Transverse colon (tissue), 4 donors: ENCODE measurements around the gene SCAMP4. TPM values are rescaled to one million over a fixed set of nuclear protein-coding genes. Genes with fewer than 3 reads are reported as not detected.
A peak's percentile ranks its signal among the peaks of the same experiment; 100 is the strongest.

Source experiments
- DNase-seq: peaks from one replicate; pipeline ENCODE4 v3.0.0-alpha.2; 2019
- H3K27ac ChIP-seq, 4 donors: fragments of 200-600 bp; sonication (generic); 2 replicates each; pipeline ENCODE4 v1.5.1; 2016 to 2018; ENCODE audit warnings: inconsistent platforms in 4 of 4
- H3K27me3 ChIP-seq: fragments of 200-600 bp; sonication (generic); 2 replicates; pipeline ENCODE4 v1.5.1; 2017; ENCODE audit warnings: inconsistent platforms
- H3K36me3 ChIP-seq, 4 donors: fragments of 200-600 bp; sonication (generic); 2 replicates each; pipeline ENCODE4 v1.5.1; 2017 to 2019; ENCODE audit warnings: inconsistent platforms in 4 of 4
- H3K4me1 ChIP-seq, 4 donors: fragments of 200-600 bp; sonication (generic); 2 replicates each; pipeline ENCODE4 v1.5.1; 2017 to 2020; ENCODE audit warnings: inconsistent platforms in 4 of 4
- H3K4me3 ChIP-seq, 4 donors: fragments of 200-600 bp; sonication (generic); 1 replicate in 1 of 4; 2 replicates in 3 of 4; pipeline versions ENCODE4 v1.5.1 to v1.6.1; 2017 to 2019; ENCODE audit warnings: inconsistent platforms in 4 of 4
- H3K9me3 ChIP-seq, 2 donors: fragments of 200-600 bp; sonication (generic); 2 replicates each; pipeline ENCODE4 v1.5.1; 2017 to 2019; ENCODE audit warnings: inconsistent platforms in 2 of 2
- EP300 ChIP-seq: sonication (generic); formaldehyde crosslinking; IDR thresholded peaks from one replicate; pipeline ENCODE4 v1.6.1; 2017; ENCODE audit warnings: antibody characterized with exemption, low read depth
- POLR2A ChIP-seq: fragments of 450-650 bp; IDR thresholded peaks from one replicate; pipeline ENCODE4 v1.6.1; 2016; ENCODE audit warnings: antibody characterized with exemption, mild to moderate bottlenecking, moderate library complexity
- POLR2AphosphoS5 ChIP-seq, 3 donors: sonication (generic); formaldehyde crosslinking; IDR thresholded peaks; one replicate each; pipeline ENCODE4 v1.6.1; 2016; ENCODE audit warnings: antibody characterized with exemption in 3 of 3
- WGBS, 2 donors: methylation state at CpG; one replicate each; pipeline ENCODE4 v1.1.5; 2018; ENCODE audit warnings: low coverage in 1 of 2; 5-methylcytosine and 5-hydroxymethylcytosine counted together
- in situ Hi-C, 4 donors: fragments of 200-750 bp; cut with MboI; loops; one replicate each; pipeline versions ENCODE4 v1.15.0 to v1.15.1; 2017; ENCODE audit warnings: low sequenced_read_pairs in 3 of 4, low pct_ligation_motif_present in 1 of 4, low pct_unique_long_range_greater_than_20kb in 1 of 4
- intact Hi-C: fragments of 100-400 bp; cut with DNase I; formaldehyde crosslinking; loops from one replicate; pipeline ENCODE4 v1.15.1; 2023; ENCODE audit warnings: low total_unique reads
- total RNA-seq, 4 donors: library from RNA; depleted of rRNA; stranded (reverse); fragments of >200 nt; gene quantifications; one replicate each; pipeline ENCODE4 v1.1.0, GENCODE V29; 2016
- TF ChIP-seq, protein P1 (sequence below), 5 experiments: fragments of 200-600 bp in 3 of 5; fragments of 450-650 bp in 2 of 5; sonication (generic) in 3 of 5; IDR thresholded peaks; 1 replicate in 2 of 5; 2 replicates in 3 of 5; pipeline ENCODE4 v1.5.1; 2016 to 2017; ENCODE audit warnings: antibody characterized with exemption in 5 of 5, inconsistent platforms in 3 of 5, mild to moderate bottlenecking in 2 of 5, moderate library complexity in 1 of 5

The SCAMP4 gene
- total RNA-seq, 4 donors from 2014 or later: 25.1 to 119 (median 86.6) TPM

DNA sequence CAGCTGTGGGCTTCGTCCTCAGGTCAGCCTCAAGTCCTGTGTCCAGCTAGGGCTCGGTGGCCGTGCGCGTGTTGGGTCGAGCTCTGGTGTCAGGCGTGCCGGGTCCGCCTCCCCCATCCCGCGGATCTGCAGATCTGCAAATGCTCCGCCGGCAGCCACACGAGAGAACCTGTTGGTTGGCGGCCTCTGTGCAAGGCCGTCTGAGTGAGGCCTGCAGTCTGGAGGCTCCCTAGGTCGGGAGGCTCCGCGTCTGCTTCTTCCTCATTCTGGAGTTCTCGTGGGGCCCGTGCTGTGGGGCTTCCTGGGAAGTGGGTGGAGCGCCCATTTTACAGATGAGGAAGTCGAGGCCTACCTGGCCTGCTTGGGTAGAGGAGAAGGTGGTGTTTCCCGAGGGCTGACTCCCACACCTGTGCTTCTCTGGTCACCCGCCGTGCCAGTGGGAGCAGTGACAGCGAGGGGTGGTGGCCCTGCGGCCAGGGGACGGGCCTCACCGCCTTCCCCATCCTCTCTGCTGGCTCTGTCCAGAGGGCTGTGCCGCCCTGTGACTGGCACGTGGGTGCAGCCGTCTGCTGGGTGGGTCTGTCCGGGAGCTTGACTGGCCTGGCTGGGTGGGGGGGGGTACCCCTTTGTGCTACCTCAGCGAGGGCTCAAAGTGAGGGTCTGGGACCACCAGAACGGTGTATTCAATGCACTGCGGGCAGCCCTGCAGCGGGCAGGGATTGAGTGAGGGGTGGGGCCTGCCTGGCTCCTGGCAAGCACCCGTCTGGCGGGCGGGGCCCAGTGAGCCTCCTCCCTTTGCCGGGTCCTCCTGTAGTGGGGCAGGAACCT, 39.1 kb downstream of the SCAMP4 start:
- no peak overlapping the region for H3K27ac ChIP-seq
- DNase-seq: peak; percentile 39
- in situ Hi-C loops: no loop called here
- intact Hi-C loops: no loop called here
- no peaks in the 10 kb centered on the region for H3K9me3 ChIP-seq
- TF ChIP-seq, protein P1, sequence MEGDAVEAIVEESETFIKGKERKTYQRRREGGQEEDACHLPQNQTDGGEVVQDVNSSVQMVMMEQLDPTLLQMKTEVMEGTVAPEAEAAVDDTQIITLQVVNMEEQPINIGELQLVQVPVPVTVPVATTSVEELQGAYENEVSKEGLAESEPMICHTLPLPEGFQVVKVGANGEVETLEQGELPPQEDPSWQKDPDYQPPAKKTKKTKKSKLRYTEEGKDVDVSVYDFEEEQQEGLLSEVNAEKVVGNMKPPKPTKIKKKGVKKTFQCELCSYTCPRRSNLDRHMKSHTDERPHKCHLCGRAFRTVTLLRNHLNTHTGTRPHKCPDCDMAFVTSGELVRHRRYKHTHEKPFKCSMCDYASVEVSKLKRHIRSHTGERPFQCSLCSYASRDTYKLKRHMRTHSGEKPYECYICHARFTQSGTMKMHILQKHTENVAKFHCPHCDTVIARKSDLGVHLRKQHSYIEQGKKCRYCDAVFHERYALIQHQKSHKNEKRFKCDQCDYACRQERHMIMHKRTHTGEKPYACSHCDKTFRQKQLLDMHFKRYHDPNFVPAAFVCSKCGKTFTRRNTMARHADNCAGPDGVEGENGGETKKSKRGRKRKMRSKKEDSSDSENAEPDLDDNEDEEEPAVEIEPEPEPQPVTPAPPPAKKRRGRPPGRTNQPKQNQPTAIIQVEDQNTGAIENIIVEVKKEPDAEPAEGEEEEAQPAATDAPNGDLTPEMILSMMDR (IDR thresholded peaks at IDR 0.05): no peak
- no peak for TF ChIP-seq POLR2A
- TF ChIP-seq EP300: no peak
- TF ChIP-seq POLR2AphosphoS5 (IDR thresholded peaks at IDR 0.05): no peak
- H3K27me3 ChIP-seq: no peaks in the 10 kb centered on the region
- H3K36me3 ChIP-seq: no peaks in the 10 kb centered on the region
- H3K4me3 ChIP-seq: no peak overlapping the region
- H3K4me1 ChIP-seq: peaks cover 18 to 41% (median 30%) of the 10 kb centered on the region in 4 donors
- whole genome bisulfite sequencing, 2 donors: 60 to 80% methylated on average over 1 to 36 of the region's 42 CpGs

- no peak for DNase-seq
- no peaks in the 10 kb centered on the region for H3K27me3 ChIP-seq
- TF ChIP-seq EP300 (no peak), POLR2AphosphoS5 (IDR thresholded peaks at IDR 0.05) (no peak), POLR2A (no peak)
- TF ChIP-seq, protein P1 (IDR thresholded peaks at IDR 0.05): no peak
- no peak overlapping the region for H3K27ac ChIP-seq
- 89% methylated on average over 25 of the region's 30 CpGs; no CpG with 5 or more reads in 1 of the 2 donors for WGBS, 2 donors
- no peak overlapping the region for H3K4me3 ChIP-seq
- H3K4me1 ChIP-seq: peaks cover 11 to 34% (median 24%) of the 10 kb centered on the region in 4 donors
- H3K9me3 ChIP-seq: no peaks in the 10 kb centered on the region
- in situ Hi-C loops: no loop called here
- no peaks in the 10 kb centered on the region for H3K36me3 ChIP-seq
- intact Hi-C loops: no loop called here
Observed at GRCh38 chr19:1944916-1945561, 39.8 kb downstream of the SCAMP4 start.

DNA sequence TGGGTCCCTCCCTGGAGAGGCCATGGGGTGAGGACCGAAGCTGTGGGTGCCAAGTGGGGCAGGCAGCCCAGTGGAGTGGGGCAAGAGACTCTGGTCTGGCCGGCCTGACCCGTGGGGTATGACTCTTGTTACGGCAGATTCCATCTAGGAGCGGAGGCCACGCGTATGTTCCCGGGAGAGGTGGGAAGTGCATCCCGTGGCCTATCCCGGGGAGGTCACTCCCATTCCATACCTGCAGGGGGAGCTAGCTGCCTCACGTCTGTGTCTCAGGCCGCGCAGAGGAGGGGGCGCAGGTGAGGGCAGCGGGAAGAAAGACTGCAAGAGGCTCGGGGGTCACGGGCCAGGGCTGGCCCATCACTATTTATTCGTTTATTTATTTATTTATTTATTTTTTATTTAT, 40.7 kb downstream of the SCAMP4 start:
- H3K36me3 ChIP-seq: no peaks in the 10 kb centered on the region
- 49 to 60% methylated on average over 2 to 18 of the region's 18 CpGs for WGBS, 2 donors
- peaks cover 9 to 32% (median 23%) of the 10 kb centered on the region in 4 donors for H3K4me1 ChIP-seq
- H3K4me3 ChIP-seq: no peak overlapping the region
- peak; percentile 65 for DNase-seq
- no peak overlapping the region for H3K27ac ChIP-seq
- intact Hi-C loops (no loop called here), in situ Hi-C loops (no loop called here)
- H3K27me3 ChIP-seq: no peaks in the 10 kb centered on the region
- TF ChIP-seq, protein P1 (IDR thresholded peaks at IDR 0.05): peak; percentile 57 to 66 (median 61)
- TF ChIP-seq POLR2AphosphoS5 (IDR thresholded peaks at IDR 0.05): no peak
- H3K9me3 ChIP-seq: no peaks in the 10 kb centered on the region

DNA sequence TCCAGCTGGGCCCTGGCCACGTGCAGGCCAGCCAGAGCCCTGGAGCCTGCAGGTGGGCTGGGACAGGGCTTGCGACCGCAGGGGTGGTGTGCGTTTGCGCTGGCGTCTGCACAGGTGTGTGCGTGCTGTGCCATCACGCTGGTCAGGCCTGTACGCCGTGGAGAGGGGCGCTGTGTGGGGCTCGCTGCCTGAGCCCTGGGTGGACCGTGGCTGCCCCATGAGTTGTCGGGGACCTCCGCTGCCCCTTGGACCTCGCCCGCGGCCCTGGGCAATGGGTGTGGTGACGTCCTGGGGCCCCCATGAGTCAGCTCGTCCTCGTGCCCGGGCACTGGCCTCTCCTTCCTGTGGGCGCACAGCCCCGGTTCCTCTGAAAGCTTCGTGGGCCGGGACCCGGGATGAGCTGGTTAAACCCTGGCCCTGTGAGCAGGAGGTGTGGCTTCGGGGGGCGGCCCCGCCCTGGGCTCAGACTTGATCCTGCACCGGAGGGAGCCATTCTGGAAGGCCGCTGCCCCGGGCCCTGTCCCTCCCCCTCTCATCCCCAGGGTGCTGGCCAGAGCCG, 42.5 kb downstream of the SCAMP4 start:
- no peak overlapping the region for H3K27ac ChIP-seq
- intact Hi-C loops (no loop called here), in situ Hi-C loops (no loop called here)
- no peaks in the 10 kb centered on the region for H3K9me3 ChIP-seq
- H3K4me3 ChIP-seq: no peak overlapping the region
- no peak for DNase-seq
- TF ChIP-seq, protein P1 (IDR thresholded peaks at IDR 0.05): no peak
- TF ChIP-seq POLR2A (no peak), POLR2AphosphoS5 (IDR thresholded peaks at IDR 0.05) (no peak), EP300 (no peak)
- H3K27me3 ChIP-seq: no peaks in the 10 kb centered on the region
- WGBS, 2 donors: 83 to 100% methylated on average over 3 to 33 of the region's 34 CpGs
- peaks cover 5 to 25% (median 17%) of the 10 kb centered on the region in 4 donors for H3K4me1 ChIP-seq
- H3K36me3 ChIP-seq: no peaks in the 10 kb centered on the region
